GM21367 (cell line): Measurements from ENCODE around the gene PATJ.
"Not testable (repeated sequence)": the region's sequence is repeated elsewhere in the genome, so short reads cannot be mapped to it uniquely, and the experiment has no call there.

Experiments used
- ATAC-seq: cut with Tn5 transposase; IDR thresholded peaks from one replicate; pipeline ENCODE4 v1.9.1; 2021; ENCODE audit not compliant: unreplicated experiment

Gene PATJ

DNA sequence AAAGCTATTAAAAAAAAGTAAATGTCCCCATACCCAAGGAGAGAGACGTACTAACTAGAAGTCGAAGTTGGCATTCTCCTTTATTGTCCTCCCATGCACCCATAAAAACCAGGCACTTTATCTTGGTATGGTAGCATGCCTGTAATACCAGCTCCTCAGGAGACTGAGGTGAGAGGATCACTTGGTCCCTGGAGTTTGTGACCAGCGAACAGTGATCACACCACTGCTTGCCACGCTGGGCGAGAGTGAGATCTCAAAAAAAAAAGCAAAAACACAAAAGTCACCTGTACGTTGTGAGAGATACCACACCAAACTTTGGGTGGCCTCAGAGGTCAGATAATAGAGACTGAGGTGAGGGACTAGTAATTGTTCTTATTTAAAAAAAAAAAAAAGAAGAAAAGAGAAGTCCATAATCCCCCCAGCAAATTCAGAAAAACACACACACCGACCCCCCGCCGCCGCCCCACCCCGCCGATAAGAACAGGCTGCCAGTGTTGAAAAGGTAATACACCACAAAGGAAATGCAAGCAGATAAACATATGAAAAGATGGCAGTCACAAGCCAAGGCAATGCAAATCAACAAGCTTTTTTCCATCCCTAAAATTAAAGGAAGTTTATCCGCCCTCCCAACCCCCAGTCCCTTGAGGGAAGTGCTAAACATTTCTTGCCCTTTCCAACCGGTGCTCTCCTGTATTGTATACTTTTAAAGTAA, 455.9 kb downstream of the PATJ start:
- ATAC-seq = no peak

DNA sequence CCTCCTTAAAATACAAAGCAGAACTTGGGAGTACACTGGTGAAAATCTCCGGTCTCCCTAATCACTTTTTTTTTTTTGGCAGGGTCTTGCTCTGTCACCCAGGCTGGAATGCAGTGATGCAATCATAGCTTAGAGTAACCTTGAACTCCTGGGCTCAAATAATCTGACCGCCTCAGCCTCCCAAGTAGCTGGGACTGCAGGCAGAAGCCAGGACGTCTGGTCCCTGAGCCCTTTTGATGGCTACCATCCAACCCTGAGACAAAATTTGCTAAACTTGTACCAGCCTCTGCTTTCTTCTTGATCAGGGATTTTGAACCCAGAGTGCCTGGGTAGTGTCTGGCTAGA, 456.5 kb downstream of the PATJ start:
- no peak for ATAC-seq

DNA sequence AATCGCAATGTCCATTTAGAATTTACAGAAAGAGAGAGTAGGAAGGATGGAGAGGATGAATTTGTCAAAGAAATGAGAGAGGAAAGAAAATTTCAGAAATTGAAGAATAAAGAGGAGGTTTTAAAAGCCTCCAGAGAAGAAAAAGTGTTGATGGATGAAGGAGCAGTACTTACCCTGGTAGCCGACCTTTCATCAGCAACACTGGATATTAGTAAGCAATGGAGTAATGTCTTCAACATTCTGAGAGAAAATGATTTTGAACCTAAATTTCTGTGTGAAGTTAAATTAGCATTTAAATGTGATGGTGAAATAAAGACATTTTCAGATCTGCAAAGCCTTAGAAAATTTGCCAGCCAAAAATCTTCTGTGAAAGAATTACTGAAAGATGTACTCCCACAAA, 464.9 kb downstream of the PATJ start:
- no peak for ATAC-seq

DNA sequence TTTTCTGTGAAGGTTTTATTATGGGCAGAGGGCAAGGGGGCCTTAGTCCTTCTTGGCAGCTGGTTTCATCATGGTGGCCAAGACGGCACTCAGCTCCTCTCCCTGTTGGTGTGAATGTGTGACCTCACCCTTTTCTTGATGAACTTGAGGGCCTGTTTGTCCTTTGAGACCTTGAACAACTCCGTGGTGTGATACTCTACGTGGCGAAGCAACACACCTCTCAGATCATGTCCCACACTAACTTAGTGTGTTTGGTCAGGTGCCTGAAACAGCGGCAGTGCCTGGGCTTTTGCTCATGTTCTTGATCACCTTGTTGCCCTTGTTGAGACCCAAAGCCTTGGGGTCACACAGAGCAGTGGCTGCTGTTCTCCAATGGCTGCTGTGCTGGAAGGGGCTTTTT, 465.8 kb downstream of the PATJ start:
- ATAC-seq = no peak

DNA sequence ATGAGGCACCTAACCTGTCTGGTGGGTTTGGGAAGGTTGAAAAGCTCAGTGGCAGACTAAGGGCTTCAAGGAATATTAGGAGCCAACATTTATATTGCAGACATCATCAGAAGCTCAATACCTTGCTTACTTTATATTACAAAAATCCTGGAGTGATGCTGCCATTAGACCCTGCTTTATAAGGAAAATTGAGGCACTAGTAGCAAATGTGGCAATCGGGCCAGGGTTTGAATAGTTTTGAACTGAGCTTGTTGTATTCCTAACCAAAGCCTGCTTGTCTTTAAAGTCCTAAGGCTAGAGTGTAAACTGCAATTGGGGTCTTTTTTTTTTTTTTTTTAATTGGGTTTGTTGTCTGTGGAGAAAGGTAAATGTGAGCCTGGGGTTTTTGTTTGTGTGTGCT, 466.7 kb downstream of the PATJ start:
- ATAC-seq = no peak

DNA sequence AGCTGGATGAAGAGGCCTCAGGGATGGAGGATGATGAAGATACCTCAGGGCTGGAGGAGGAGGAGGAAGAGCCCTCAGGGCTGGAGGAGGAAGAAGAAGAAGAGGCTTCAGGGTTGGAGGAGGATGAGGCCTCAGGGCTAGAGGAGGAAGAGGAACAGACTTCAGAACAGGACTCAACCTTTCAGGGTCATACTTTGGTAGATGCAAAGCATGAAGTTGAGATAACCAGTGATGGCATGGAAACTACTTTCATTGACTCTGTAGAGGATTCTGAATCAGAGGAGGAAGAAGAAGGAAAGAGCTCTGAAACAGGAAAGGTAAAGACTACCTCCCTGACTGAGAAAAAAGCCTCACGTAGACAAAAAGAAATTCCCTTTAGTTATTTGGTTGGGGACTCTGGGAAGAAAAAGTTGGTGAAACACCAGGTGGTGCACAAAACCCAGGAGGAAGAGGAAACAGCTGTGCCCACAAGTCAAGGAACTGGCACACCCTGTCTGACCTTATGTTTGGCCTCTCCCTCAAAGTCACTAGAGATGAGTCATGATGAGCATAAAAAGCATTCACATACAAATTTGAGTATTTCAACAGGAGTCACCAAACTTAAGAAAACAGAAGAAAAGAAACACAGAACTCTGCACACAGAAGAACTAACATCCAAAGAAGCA, 467.8 kb downstream of the PATJ start:
- ATAC-seq = no peak

DNA sequence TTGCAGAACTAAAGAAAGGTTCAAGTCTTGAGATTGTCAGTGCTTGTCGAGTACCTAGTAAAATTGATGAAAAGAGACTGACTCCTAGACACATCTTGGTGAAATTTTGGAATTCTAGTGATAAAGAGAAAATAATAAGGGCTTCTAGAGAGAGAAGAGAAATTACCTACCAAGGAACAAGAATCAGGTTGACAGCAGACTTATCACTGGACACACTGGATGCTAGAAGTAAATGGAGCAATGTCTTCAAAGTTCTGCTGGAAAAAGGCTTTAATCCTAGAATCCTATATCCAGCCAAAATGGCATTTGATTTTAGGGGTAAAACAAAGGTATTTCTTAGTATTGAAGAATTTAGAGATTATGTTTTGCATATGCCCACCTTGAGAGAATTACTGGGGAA, 468.7 kb downstream of the PATJ start:
- ATAC-seq = no peak

DNA sequence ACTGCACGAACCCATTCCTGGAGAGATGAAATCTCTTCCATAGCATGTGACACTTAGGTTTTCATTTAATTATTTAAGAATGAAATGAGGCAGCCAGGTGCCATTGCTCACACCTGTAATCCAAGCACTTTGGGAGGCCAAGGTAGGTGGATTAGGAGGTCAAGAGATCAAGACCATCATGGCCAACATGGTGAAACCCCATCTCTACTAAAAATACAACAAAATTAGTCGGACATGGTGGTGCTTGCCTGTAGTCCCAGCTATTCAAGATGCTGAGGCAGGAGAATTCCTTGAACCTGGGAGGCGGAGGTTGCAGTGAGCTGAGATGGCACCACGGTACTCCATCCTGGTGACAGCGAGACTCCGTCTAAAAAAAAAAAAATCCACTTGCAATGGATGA, 470.1 kb downstream of the PATJ start:
- ATAC-seq = no peak

DNA sequence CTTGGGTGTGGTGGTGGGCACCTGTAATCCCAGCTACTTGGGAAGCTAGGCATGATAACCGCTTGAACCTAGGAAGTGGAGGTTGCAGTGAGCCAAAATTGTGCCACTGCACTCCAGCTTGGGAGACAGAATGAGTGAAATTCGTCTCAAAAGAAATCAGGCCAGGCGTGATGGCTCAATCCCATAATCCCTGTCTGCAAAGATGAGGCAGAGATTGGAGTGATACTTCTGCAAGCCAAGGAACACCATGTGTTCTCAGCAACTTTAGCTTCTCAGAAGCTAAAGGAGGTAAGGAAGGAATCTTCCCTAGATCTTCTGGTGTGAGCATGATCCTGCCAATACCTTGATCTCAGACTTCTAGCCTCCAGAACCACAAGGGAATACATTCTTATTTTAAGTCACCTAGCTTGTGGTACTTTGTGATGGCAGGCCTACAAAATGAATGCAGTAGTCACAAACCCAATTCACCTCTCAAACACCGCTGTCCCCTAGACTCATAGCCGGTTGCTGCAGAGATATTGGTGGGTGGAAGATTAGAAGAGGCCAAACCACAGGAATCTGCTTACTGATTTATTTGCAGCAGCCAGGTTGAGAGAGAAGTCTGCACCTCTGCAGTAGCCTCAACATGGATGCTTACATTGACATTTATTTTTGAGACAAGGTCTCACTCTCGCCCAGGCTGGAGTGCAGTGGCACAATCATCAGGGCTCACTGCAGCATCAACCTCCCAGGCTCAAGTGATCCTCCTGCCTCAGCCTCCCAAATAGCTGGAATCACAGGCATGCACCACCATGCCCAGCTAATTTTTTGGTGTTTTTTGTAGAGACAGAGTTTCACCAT, 471.0 kb downstream of the PATJ start:
- ATAC-seq = no peak

DNA sequence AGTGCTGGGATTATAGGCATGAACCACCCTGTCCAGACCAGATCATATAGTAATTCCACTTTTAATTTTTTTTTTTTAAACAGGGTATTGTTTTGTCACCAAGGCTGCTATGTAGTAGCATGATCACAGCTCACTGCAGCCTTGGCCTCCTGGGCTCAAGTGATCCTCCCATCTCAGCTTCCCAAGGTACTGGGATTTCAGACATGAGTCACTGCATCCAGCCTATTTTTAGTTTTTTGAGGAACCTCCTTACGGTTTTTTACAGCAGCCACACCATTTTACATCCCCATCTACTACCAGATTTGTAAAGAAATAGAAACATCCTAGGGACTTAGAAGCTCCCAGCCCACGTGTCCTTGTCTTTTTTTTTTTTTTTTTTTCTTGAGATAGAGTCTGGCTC, 476.3 kb downstream of the PATJ start:
- no peak for ATAC-seq

DNA sequence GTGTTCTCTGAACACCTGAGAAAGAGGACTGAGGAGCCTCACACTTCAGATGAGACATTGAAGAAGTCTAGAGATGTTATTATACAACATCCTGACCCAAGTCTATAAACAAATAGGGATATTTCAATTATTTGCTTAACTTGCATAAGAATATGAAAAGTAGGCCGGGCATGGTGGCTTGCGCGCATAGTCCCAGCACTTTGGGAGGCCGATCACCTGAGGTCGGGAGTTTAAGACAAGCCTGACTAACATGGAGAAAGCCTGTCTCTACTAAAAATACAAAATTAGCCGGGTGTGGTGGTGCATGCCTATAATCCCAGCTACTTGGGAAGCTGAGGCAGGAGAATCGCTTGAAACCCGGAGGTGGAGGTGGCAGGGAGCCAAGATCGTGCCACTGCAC, 478.2 kb downstream of the PATJ start:
- not testable (repeated sequence) for ATAC-seq

DNA sequence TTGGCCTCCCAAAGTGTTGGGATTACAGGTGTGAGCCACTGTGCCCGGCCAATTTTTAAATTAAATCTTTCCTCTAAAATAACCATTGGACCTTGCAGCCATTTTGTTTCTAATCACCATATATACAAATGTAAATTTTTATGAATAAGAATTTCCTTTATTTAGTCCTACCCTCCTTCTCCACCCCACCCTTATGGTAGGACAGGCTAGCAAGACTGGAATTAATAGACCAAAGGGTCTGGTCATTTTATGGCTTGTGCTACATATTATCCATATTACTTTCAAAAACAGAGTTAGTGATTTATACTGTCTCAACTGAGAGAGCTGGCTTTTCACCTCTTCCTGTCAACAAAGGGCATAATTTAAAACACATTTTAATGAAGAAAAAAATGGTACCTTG, 478.9 kb downstream of the PATJ start:
- ATAC-seq = no peak

DNA sequence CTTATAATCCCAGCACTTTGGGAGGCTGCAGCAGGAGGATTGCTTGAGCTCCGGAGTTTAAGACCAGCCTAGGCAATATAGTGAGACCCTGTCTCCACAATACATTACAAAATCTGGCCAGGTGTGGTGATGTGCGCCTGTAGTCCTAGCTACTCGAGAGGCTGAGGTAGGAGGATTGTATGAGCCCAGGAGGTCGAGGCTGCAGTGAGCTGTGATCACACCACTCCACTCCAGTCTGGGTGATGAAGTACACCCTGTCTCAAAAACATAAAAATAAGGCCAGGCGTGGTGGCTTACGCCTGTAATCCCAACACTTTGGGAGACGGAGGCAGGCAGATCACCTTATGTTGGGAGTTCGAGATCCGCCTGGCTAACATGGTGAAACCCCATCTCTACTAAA, 480.0 kb downstream of the PATJ start:
- no peak for ATAC-seq

DNA sequence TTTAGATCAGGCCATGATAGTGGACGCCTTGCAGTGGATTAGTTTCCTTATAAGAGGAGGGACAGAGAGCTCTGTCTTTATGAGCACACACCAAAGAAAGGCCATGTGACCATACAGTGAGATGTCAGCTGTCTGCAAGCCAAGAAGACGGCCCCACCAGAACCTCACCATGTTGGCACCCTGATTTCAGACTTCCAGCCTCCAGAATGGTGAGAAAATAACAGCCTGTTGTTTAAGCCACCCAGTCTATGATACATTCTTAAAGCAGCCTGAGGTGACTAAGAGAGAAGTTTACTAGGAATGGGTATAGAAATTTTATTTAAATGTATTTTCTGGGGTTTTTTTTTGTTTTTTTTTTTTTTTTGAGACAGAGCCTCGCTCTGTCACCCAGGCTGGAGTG, 481.9 kb downstream of the PATJ start:
- no peak for ATAC-seq

DNA sequence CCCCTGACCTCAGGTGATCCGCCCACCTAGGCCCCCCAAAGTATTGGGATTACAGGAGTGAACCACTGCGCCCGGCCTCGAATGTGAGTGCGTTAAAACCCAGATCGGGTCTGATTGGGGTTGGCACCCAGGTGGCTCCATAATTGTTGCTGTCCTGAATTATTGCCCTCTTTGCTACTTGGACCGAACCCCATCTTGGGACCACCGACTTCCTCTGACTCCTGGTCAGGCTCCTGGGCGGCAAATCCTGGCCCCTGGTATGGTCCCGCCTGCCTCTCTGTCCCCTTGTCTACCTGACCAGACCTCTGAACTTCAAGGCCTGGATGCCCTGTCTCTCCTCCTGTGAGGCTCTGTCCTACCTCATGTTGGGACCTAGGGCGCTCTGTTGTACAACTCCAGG, 485.2 kb downstream of the PATJ start:
- no peak for ATAC-seq
